ENCODE data around the gene MZT1. TPM values are rescaled to one million over a fixed set of nuclear protein-coding genes. Genes with fewer than 3 reads are reported as not detected.
A peak's percentile ranks its signal among the peaks of the same experiment; 100 is the strongest.

MZT1 gene
- total and polyA plus RNA-seq, 4 donors: 6.9 to 42.4 (median 31.8) TPM

DNA sequence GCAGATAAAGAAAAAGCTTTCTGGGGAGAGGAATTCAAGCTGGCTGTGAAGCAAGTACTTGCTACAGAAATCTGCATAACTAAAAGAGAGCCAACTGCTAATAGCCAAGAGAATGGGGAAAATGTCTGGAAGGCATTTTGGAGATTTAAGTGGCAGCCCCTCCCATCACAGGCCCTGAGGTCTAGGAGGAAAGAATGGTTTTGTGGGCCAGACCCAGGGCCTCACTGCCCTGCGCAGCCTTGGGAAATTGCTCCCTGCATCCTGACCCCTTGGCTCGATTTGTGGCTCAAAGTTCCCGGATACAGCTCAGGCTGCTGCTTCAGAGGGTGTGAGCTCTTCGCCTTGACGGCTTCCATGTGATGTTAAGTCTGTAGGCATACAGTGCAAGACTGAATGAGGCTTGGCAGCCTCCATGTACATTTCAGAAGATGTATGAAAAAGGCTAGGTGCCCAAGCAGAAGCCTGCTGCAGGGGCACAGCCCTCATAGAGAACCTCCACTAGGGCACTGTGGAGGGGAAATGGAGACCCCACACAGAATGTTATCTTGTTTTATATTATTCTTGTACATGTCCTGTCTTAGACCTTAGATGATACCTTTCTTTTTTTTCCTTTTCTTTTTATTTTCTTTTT lies 34.4 kb downstream of the MZT1 start:
- Histone ChIP-seq H3K27ac (ENCODE audit: low read depth, low read length) (no peak overlapping the region), H3K4me1 (ENCODE audit: control insufficient read depth, insufficient read depth, low read length) (no peaks in the 10 kb centered on the region), H3K9me3 (ENCODE audit: control insufficient read depth, insufficient read depth, low read length) (no peaks in the 10 kb centered on the region), H3K36me3 (ENCODE audit: control insufficient read depth, insufficient read depth, low read length) (no peaks in the 10 kb centered on the region), H3K4me3 (ENCODE audit: low read depth, low read length) (no peak overlapping the region), H3K27me3 (ENCODE audit: control insufficient read depth, insufficient read depth, low read length) (no peaks in the 10 kb centered on the region)
- 76% methylated on average over 5 of the region's 5 CpGs for WGBS (ENCODE audit: insufficient coverage)
- DNase-seq (ENCODE audit: low read depth in 4 of 6, low spot score in 6 of 6): no peak

DNA sequence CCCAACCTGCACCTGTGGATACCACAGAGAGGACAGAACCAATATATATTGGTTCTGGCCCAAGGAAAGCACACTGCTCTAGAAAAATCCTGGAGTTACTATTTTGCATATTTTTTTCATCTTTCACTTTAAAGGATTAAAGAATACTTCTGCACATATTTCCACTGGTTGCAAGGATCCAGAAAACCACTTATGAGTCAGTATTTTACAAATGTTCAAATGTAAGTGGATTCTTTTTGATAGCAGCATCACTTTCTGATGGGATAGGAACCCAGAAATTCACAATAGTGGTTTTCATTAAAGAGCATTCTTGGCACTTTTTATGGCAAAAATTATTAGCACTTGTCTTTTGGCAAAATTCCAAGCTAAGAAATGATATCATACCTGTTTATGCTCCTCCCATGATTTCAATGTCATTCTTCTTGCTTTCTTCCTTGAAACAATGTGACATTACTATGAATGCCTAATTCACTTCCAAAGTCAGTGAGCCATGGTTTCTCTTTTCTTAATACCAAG lies 38.2 kb downstream of the MZT1 start:
- Histone ChIP-seq H3K27me3 (ENCODE audit: control insufficient read depth, insufficient read depth, low read length) (no peaks in the 10 kb centered on the region), H3K27ac (ENCODE audit: low read depth, low read length) (no peak overlapping the region), H3K9me3 (ENCODE audit: control insufficient read depth, insufficient read depth, low read length) (no peaks in the 10 kb centered on the region), H3K4me1 (ENCODE audit: control insufficient read depth, insufficient read depth, low read length) (no peaks in the 10 kb centered on the region), H3K36me3 (ENCODE audit: control insufficient read depth, insufficient read depth, low read length) (no peaks in the 10 kb centered on the region), H3K4me3 (ENCODE audit: low read depth, low read length) (no peak overlapping the region)
- no peak for DNase-seq (ENCODE audit: low read depth in 4 of 6, low spot score in 6 of 6)

DNA sequence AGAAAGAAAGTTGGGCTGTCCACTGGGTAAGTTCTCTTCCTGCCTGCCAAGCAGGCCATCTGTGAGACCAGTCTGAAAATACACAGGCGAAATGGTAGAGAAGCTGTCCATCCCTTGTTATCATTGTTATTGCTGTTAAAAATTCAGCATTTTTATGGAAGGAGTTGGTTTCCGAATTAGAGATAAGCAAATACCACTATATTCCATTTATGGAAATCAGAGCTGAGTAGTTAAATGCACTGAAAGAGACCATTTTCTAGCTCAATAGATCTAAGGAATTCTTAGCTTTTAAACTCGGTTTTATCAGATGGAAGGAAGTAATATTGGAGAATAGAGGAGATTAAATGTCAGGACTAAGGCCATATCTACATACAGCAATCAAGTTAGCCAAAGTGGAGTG lies 40.7 kb downstream of the MZT1 start:
- Histone ChIP-seq H3K27me3 (ENCODE audit: control insufficient read depth, insufficient read depth, low read length) (no peaks in the 10 kb centered on the region), H3K4me1 (ENCODE audit: control insufficient read depth, insufficient read depth, low read length) (no peaks in the 10 kb centered on the region), H3K27ac (ENCODE audit: low read depth, low read length) (no peak overlapping the region), H3K36me3 (ENCODE audit: control insufficient read depth, insufficient read depth, low read length) (no peaks in the 10 kb centered on the region), H3K4me3 (ENCODE audit: low read depth, low read length) (no peak overlapping the region), H3K9me3 (ENCODE audit: control insufficient read depth, insufficient read depth, low read length) (no peaks in the 10 kb centered on the region)
- no CpG with 5 or more reads among the region's 3 CpGs for WGBS (ENCODE audit: insufficient coverage)
- no peak for DNase-seq (ENCODE audit: low read depth in 4 of 6, low spot score in 6 of 6)

DNA sequence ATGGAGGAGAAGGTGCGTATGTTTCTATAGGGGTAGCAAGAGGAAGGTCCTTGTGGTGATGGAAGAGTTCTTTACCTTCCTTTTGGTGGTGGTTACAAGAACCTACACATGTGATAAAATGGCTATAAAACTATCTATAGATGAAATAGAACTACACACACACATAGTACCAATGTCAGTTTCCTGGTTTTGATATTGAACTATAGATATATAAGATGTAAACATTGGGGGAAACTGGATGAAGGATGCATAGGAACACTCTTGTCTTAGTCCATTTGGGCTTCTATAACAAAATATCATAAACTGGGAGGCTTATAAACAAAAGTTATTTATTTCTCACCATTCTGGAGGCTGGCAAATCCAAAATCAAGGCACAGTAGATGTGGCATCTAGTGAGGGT lies 47.1 kb downstream of the MZT1 start:
- Histone ChIP-seq H3K9me3 (ENCODE audit: control insufficient read depth, insufficient read depth, low read length) (no peaks in the 10 kb centered on the region), H3K27ac (ENCODE audit: low read depth, low read length) (no peak overlapping the region), H3K4me3 (ENCODE audit: low read depth, low read length) (no peak overlapping the region), H3K27me3 (ENCODE audit: control insufficient read depth, insufficient read depth, low read length) (no peaks in the 10 kb centered on the region), H3K36me3 (ENCODE audit: control insufficient read depth, insufficient read depth, low read length) (no peaks in the 10 kb centered on the region), H3K4me1 (ENCODE audit: control insufficient read depth, insufficient read depth, low read length) (no peaks in the 10 kb centered on the region)
- 100% methylated on average over 1 of the region's 1 CpG for WGBS (ENCODE audit: insufficient coverage)
- DNase-seq (ENCODE audit: low read depth in 4 of 6, low spot score in 6 of 6): no peak

DNA sequence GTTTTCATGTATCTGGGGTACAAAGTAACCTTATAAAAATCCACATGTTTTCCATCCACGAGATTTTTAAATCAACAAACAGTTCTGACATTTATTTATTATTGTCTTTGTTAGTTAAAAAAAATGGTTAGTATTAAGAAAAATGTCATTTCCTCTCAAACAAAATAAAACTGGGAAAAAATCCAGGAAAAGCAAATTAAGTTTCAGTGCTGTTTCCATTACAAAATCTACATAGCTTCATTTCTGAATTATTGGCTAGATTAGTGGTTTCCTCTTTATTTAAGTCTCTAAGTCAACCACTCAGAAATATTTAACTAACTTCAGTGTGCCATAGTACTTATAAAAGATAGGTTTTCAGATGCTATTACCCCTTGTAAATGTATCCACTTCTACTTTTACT lies 49.1 kb downstream of the MZT1 start:
- Histone ChIP-seq H3K9me3 (ENCODE audit: control insufficient read depth, insufficient read depth, low read length) (no peaks in the 10 kb centered on the region), H3K27me3 (ENCODE audit: control insufficient read depth, insufficient read depth, low read length) (no peaks in the 10 kb centered on the region), H3K4me3 (ENCODE audit: low read depth, low read length) (no peak overlapping the region), H3K4me1 (ENCODE audit: control insufficient read depth, insufficient read depth, low read length) (no peaks in the 10 kb centered on the region), H3K36me3 (ENCODE audit: control insufficient read depth, insufficient read depth, low read length) (no peaks in the 10 kb centered on the region), H3K27ac (ENCODE audit: low read depth, low read length) (no peak overlapping the region)
- DNase-seq (ENCODE audit: low read depth in 4 of 6, low spot score in 6 of 6): no peak
- no CpG with 5 or more reads among the region's 1 CpG for WGBS (ENCODE audit: insufficient coverage)

DNA sequence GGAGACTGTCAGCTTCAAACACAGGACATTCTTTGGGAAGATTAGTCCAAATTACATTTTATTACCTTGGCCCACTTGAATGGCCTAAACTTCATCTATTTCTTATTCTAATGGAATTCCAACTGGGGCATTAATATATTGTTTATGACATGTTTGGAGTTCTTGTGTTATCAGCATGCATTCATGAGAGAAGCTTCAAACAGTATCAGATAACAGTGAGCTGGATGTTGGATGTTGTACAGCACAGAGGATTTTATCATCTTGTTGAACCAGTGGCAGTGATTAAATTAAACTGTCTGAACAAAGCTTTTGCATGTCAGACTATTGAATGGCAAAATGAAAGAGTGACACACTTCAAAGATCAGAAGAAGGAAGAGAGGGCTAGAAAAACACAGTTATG lies 50.0 kb downstream of the MZT1 start:
- Histone ChIP-seq H3K9me3 (ENCODE audit: control insufficient read depth, insufficient read depth, low read length) (no peaks in the 10 kb centered on the region), H3K36me3 (ENCODE audit: control insufficient read depth, insufficient read depth, low read length) (no peaks in the 10 kb centered on the region), H3K4me3 (ENCODE audit: low read depth, low read length) (no peak overlapping the region), H3K4me1 (ENCODE audit: control insufficient read depth, insufficient read depth, low read length) (no peaks in the 10 kb centered on the region), H3K27me3 (ENCODE audit: control insufficient read depth, insufficient read depth, low read length) (no peaks in the 10 kb centered on the region), H3K27ac (ENCODE audit: low read depth, low read length) (no peak overlapping the region)
- no peak for DNase-seq (ENCODE audit: low read depth in 4 of 6, low spot score in 6 of 6)

DNA sequence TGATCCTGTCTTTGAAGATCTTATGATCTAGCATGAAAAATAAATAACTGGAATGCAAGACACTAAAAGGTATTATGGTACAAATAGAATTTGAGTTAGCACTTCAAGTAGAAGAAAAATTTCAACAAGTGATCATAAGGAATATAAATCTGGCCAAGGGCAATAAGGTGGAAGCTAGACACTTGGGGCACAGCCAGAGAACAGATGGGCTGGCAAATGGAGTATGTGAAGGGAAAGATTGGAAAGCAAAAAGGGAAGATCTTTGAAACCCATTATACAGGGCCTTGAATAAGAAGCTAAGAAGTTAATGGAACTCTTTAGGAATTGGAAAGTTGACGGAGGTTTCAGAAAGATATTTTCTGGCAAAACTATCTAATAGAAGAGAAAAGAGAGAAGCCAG lies 61.0 kb downstream of the MZT1 start:
- no CpG with 5 or more reads among the region's 1 CpG for WGBS (ENCODE audit: insufficient coverage)
- Histone ChIP-seq H3K27ac (ENCODE audit: low read depth, low read length) (no peak overlapping the region), H3K4me3 (ENCODE audit: low read depth, low read length) (no peak overlapping the region), H3K9me3 (ENCODE audit: control insufficient read depth, insufficient read depth, low read length) (no peaks in the 10 kb centered on the region), H3K4me1 (ENCODE audit: control insufficient read depth, insufficient read depth, low read length) (no peaks in the 10 kb centered on the region), H3K36me3 (ENCODE audit: control insufficient read depth, insufficient read depth, low read length) (no peaks in the 10 kb centered on the region), H3K27me3 (ENCODE audit: control insufficient read depth, insufficient read depth, low read length) (no peaks in the 10 kb centered on the region)
- peak in 1 of 6 donors; percentile 9 for DNase-seq (ENCODE audit: low read depth in 4 of 6, low spot score in 6 of 6)

DNA sequence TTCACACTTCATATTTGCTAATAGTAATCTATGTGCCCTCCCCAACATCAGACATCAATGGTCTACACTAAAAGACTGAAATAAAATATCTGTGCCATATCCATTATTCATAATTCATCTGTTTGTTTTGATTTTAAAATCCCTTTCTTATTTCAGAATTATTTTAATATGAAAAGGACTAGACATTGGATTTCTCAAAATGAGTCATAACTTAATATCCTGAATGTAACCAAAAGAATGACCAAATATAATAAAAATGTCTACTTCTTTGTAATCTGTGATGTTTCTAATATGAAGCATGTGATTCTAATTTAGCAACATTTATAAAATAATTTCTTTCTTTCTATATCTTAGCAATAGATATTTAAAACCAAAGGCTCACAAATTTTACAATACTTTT lies 64.9 kb downstream of the MZT1 start:
- DNase-seq (ENCODE audit: low read depth in 4 of 6, low spot score in 6 of 6): no peak
- H3K9me3 ChIP-seq (ENCODE audit: control insufficient read depth, insufficient read depth, low read length): no peaks in the 10 kb centered on the region
- H3K4me1 ChIP-seq (ENCODE audit: control insufficient read depth, insufficient read depth, low read length): no peaks in the 10 kb centered on the region
- no peaks in the 10 kb centered on the region for H3K27me3 ChIP-seq (ENCODE audit: control insufficient read depth, insufficient read depth, low read length)
- no peak overlapping the region for H3K27ac ChIP-seq (ENCODE audit: low read depth, low read length)
- no peaks in the 10 kb centered on the region for H3K36me3 ChIP-seq (ENCODE audit: control insufficient read depth, insufficient read depth, low read length)
- no peak overlapping the region for H3K4me3 ChIP-seq (ENCODE audit: low read depth, low read length)

Small RNA genes within 50 kb of the gene (small RNA-seq; reads per million reads assigned to genes)
- not detected for gene RNU6-80P (ENCODE audit: low replicate concordance)

Other genes starting within 250 kb of the MZT1 start
- gene BORA, start 294 bp upstream of the MZT1 start, total RNA-seq: 1 to 10 TPM; 4.5 to 7.7 TPM
- gene BORA, start 294 bp upstream of the MZT1 start, polyA plus RNA-seq (ENCODE audit: insufficient read length in 2 of 2): 1 to 10 TPM; 4.4 to 4.8 TPM
- gene DIS3, start 54.3 kb upstream of the MZT1 start, total RNA-seq: 10 to 100 TPM; 35.4 to 38.4 TPM
- gene DIS3, start 54.3 kb upstream of the MZT1 start, polyA plus RNA-seq (ENCODE audit: insufficient read length in 2 of 2): 10 to 100 TPM; 20.2 to 28.2 TPM
- gene PIBF1, start 54.5 kb upstream of the MZT1 start, total RNA-seq: 10 to 100 TPM; 32.1 to 32.5 TPM
- 10 to 100 TPM; 19.9 to 20.7 TPM for gene PIBF1, start 54.5 kb upstream of the MZT1 start, polyA plus RNA-seq (ENCODE audit: insufficient read length in 2 of 2)

All from spinal cord (tissue), 10 donors.